ENCODE results near the gene NTN1.

GRCh38 chr17:9032151-9032550 lies 10.8 kb downstream of the NTN1 start:
- TF ChIP-seq POLR2A (IDR thresholded peaks at IDR 0.05) = no peak
- TF ChIP-seq CTCF (IDR thresholded peaks at IDR 0.05) = no peak

Measured in breast epithelium (tissue), 3 donors.